HG03064 (cell line): ENCODE data around the gene THRA.

ENCODE experiments used
- ATAC-seq: cut with Tn5 transposase; IDR thresholded peaks from one replicate; pipeline ENCODE4 v1.9.1; 2021; ENCODE audit warnings: low read depth; ENCODE audit not compliant: unreplicated experiment

Gene THRA

GRCh38 chr17:40062329-40063186 lies at the start of gene THRA:
Gene THRA, plus strand, starts transcription at chr17:40062965. Its CDS starts 11,524 bp downstream, at chr17:40074489.
- ATAC-seq: no peak

GRCh38 chr17:40014375-40014980 lies 48.3 kb upstream of the THRA start:
- ATAC-seq: no peak

GRCh38 chr17:40015005-40015997 lies 47.5 kb upstream of the THRA start, which contains the start of gene CSF3:
Gene CSF3, plus strand, starts transcription at chr17:40015440. Its CDS starts 35 bp downstream, at chr17:40015475.
- no peak for ATAC-seq

GRCh38 chr17:40015998-40016985 lies 46.5 kb upstream of the THRA start:
- ATAC-seq: no peak

GRCh38 chr17:40017422-40018080 lies 45.2 kb upstream of the THRA start:
- ATAC-seq: no peak

- no peak for ATAC-seq
These were observed 44.3 kb upstream of the THRA start for GRCh38 chr17:40018211-40019121.

- no peak for ATAC-seq
These were observed 43.4 kb upstream of the THRA start for GRCh38 chr17:40019140-40019991.

GRCh38 chr17:40020146-40020545 lies 42.6 kb upstream of the THRA start:
- no peak for ATAC-seq

- no peak for ATAC-seq
These were observed 41.3 kb upstream of the THRA start for GRCh38 chr17:40021451-40021971.

GRCh38 chr17:40022497-40022896 lies 40.3 kb upstream of the THRA start:
- no peak for ATAC-seq

GRCh38 chr17:40022961-40023541 lies 39.7 kb upstream of the THRA start:
- no peak for ATAC-seq

GRCh38 chr17:40023590-40024292 lies 39.0 kb upstream of the THRA start:
- ATAC-seq: no peak

GRCh38 chr17:40024901-40025300 lies 37.9 kb upstream of the THRA start:
- no peak for ATAC-seq

GRCh38 chr17:40025559-40025958 lies 37.2 kb upstream of the THRA start:
- ATAC-seq: no peak

- no peak for ATAC-seq
These were observed 36.6 kb upstream of the THRA start for GRCh38 chr17:40025991-40026815.
